ENCODE results near the gene MAPKAPK2. TPM values are rescaled to one million over a fixed set of nuclear protein-coding genes. Genes with fewer than 3 reads are reported as not detected.

The MAPKAPK2 gene
- total and polyA plus RNA-seq, 10 donors, result 42.2 to 129 (median 94.2) TPM

- H3K27ac ChIP-seq, result no peak overlapping the region
- no peaks in the 10 kb centered on the region for H3K36me3 ChIP-seq
- H3K9me3 ChIP-seq, result no peaks in the 10 kb centered on the region
- H3K4me3 ChIP-seq, result no peak overlapping the region
- intact Hi-C loops (cut with DNase I; ENCODE audit: low total_unique reads), result no loop called here
- WGBS, 5 donors, result 84 to 92% (median 89%) methylated on average over 6 of the region's 6 CpGs
- DNase-seq, result no peak
- TF ChIP-seq POLR2AphosphoS5 (IDR thresholded peaks at IDR 0.05) (no peak), CTCF (IDR thresholded peaks at IDR 0.05 in 8 of 11, conservative IDR thresholded peaks at IDR 0.05 in 3 of 11) (no peak), POLR2A (IDR thresholded peaks at IDR 0.05) (no peak)
- peaks cover 18 to 88% (median 69%) of the 10 kb centered on the region in 6 donors for H3K4me1 ChIP-seq
- H3K27me3 ChIP-seq (replicated peaks in 1 of 7), result no peaks in the 10 kb centered on the region
These were observed 1.4 kb upstream of the MAPKAPK2 start for GRCh38 chr1:206683313-206683712.

GRCh38 chr1:206684003-206684402, 702 bp upstream of the MAPKAPK2 start:
- intact Hi-C loops (cut with DNase I; ENCODE audit: low total_unique reads), result no loop called here

GRCh38 chr1:206685334-206685768, 646 bp downstream of the MAPKAPK2 start:
- no peak for TF ChIP-seq POLR2AphosphoS5 (IDR thresholded peaks at IDR 0.05)
- no peak for TF ChIP-seq POLR2A (IDR thresholded peaks at IDR 0.05)
- no peak for TF ChIP-seq CTCF (IDR thresholded peaks at IDR 0.05 in 8 of 11, conservative IDR thresholded peaks at IDR 0.05 in 3 of 11)
- no peaks in the 10 kb centered on the region for H3K9me3 ChIP-seq
- peaks cover 0 to 8% (median 0%) of the 10 kb centered on the region in 6 donors for H3K36me3 ChIP-seq
- no peaks in the 10 kb centered on the region for H3K27me3 ChIP-seq (replicated peaks in 1 of 7)
- peaks cover 33 to 88% (median 72%) of the 10 kb centered on the region in 6 donors for H3K4me1 ChIP-seq
- H3K4me3 ChIP-seq, result peak overlapping the region; percentile 68 to 88 (median 80)
- WGBS, 5 donors, result 0 to 1% (median 0%) methylated on average over 34 to 48 of the region's 48 CpGs
- DNase-seq, result peak; percentile 91
- H3K27ac ChIP-seq, result peak overlapping the region; percentile 88 to 99 (median 96)
- intact Hi-C loops (cut with DNase I; ENCODE audit: low total_unique reads), result no loop called here

More at GRCh38 chr1:206684003-206684402, 702 bp upstream of the MAPKAPK2 start:
- no peak for TF ChIP-seq POLR2A (IDR thresholded peaks at IDR 0.05)
- TF ChIP-seq POLR2AphosphoS5 (IDR thresholded peaks at IDR 0.05), result no peak
- TF ChIP-seq CTCF (IDR thresholded peaks at IDR 0.05 in 8 of 11, conservative IDR thresholded peaks at IDR 0.05 in 3 of 11), result no peak
- Histone ChIP-seq H3K4me3 (peak overlapping the region in 6 of 8 donors; percentile 24 to 88 (median 78)), H3K36me3 (peaks cover 0 to 3% (median 0%) of the 10 kb centered on the region in 6 donors), H3K4me1 (peaks cover 20 to 88% (median 71%) of the 10 kb centered on the region in 6 donors), H3K27ac (peak overlapping the region in 3 of 8 donors; percentile 98 to 99 (median 99)), H3K27me3 (replicated peaks in 1 of 7) (no peaks in the 10 kb centered on the region), H3K9me3 (no peaks in the 10 kb centered on the region)
- DNase-seq, result no peak
- 56 to 66% (median 57%) methylated on average over 8 of the region's 8 CpGs for WGBS, 5 donors

GRCh38 chr1:206685769-206686477, 1.2 kb downstream of the MAPKAPK2 start:
- H3K36me3 ChIP-seq, result peaks cover 0 to 8% (median 0%) of the 10 kb centered on the region in 6 donors
- H3K27me3 ChIP-seq (replicated peaks in 1 of 7), result no peaks in the 10 kb centered on the region
- no peaks in the 10 kb centered on the region for H3K9me3 ChIP-seq
- peak overlapping the region; percentile 68 to 88 (median 80) for H3K4me3 ChIP-seq
- peak; percentile 91 for DNase-seq
- intact Hi-C loops (cut with DNase I; ENCODE audit: low total_unique reads), result no loop called here
- TF ChIP-seq POLR2AphosphoS5 (IDR thresholded peaks at IDR 0.05) (peak; percentile 69 to 81 (median 70)), POLR2A (IDR thresholded peaks at IDR 0.05) (peak in 1 of 3 donors; percentile 20), CTCF (IDR thresholded peaks at IDR 0.05 in 8 of 11, conservative IDR thresholded peaks at IDR 0.05 in 3 of 11) (no peak)
- WGBS, 5 donors, result 0% methylated on average over 32 to 48 of the region's 48 CpGs
- peaks cover 37 to 88% (median 74%) of the 10 kb centered on the region in 6 donors for H3K4me1 ChIP-seq
- H3K27ac ChIP-seq, result peak overlapping the region; percentile 88 to 99 (median 96)

All from spleen (tissue), 11 donors.